ENCODE data around the gene GRID2.
"Not testable (repeated sequence)": the region's sequence is repeated elsewhere in the genome, so short reads cannot be mapped to it uniquely, and the experiment has no call there.

Gene GRID2

GRCh38 chr4:93221771-93222170, 918.0 kb downstream of the GRID2 start:
- DNase-seq = no peak

GRCh38 chr4:93228021-93228420, 924.3 kb downstream of the GRID2 start:
- no peak for DNase-seq

GRCh38 chr4:93232883-93233282, 929.1 kb downstream of the GRID2 start:
- DNase-seq = no peak

GRCh38 chr4:93237521-93237920, 933.8 kb downstream of the GRID2 start:
- no peak for DNase-seq

GRCh38 chr4:93243262-93243661, 939.5 kb downstream of the GRID2 start:
- no peak for DNase-seq

GRCh38 chr4:93261207-93261606, 957.4 kb downstream of the GRID2 start:
- DNase-seq = no peak

GRCh38 chr4:93263166-93263565, 959.4 kb downstream of the GRID2 start:
- DNase-seq = no peak

- no peak for DNase-seq
Observed at GRCh38 chr4:93267747-93268146, 964.0 kb downstream of the GRID2 start.

GRCh38 chr4:93285346-93285745, 981.6 kb downstream of the GRID2 start:
- DNase-seq = no peak

GRCh38 chr4:93289241-93289640, 985.5 kb downstream of the GRID2 start:
- no peak for DNase-seq

GRCh38 chr4:93289831-93290230, 986.1 kb downstream of the GRID2 start:
- no peak for DNase-seq

GRCh38 chr4:93299118-93299517, 995.4 kb downstream of the GRID2 start:
- no peak for DNase-seq

GRCh38 chr4:93300780-93301555, 997.2 kb downstream of the GRID2 start:
- DNase-seq = not testable (repeated sequence)

- no peak for DNase-seq
Observed at GRCh38 chr4:93302310-93302709, 998.5 kb downstream of the GRID2 start.

GRCh38 chr4:93303440-93303839, 999.7 kb downstream of the GRID2 start:
- no peak for DNase-seq

GRCh38 chr4:93312299-93312698, 1008.5 kb downstream of the GRID2 start:
- no peak for DNase-seq

GRCh38 chr4:93313197-93313596, 1009.4 kb downstream of the GRID2 start:
- no peak for DNase-seq

GRCh38 chr4:93317057-93317456, 1013.3 kb downstream of the GRID2 start:
- DNase-seq = no peak

- DNase-seq = no peak
Observed at GRCh38 chr4:93317561-93317960, 1013.8 kb downstream of the GRID2 start.

- no peak for DNase-seq
Observed at GRCh38 chr4:93319041-93319440, 1015.3 kb downstream of the GRID2 start.

- no peak for DNase-seq
Observed at GRCh38 chr4:93320356-93320755, 1016.6 kb downstream of the GRID2 start.

- DNase-seq = no peak
Observed at GRCh38 chr4:93327346-93327745, 1023.6 kb downstream of the GRID2 start.

GRCh38 chr4:93334003-93334402, 1030.2 kb downstream of the GRID2 start:
- DNase-seq = no peak

GRCh38 chr4:93337196-93337595, 1033.4 kb downstream of the GRID2 start:
- no peak for DNase-seq

- DNase-seq = no peak
Observed at GRCh38 chr4:93342738-93343137, 1039.0 kb downstream of the GRID2 start.
